CD4-positive, alpha-beta memory T cell (primary cell): Measurements from ENCODE around the gene KLK15. TPM values are rescaled to one million over a fixed set of nuclear protein-coding genes. Genes with fewer than 3 reads are reported as not detected.

ENCODE experiments used
- CTCF ChIA-PET: fragments of 350-600 bp; sonication (Branson Sonifier 250); formaldehyde crosslinking; loops from one replicate; lab custom pipeline; 2021; ENCODE audit warnings: inconsistent platforms; ENCODE audit not compliant: partially characterized antibody; lab: Charles Lee
- POLR2A ChIA-PET: fragments of 350-600 bp; sonication (Branson Sonifier 250); formaldehyde crosslinking; loops from one replicate; lab custom pipeline; 2021; ENCODE audit not compliant: partially characterized antibody; lab: Charles Lee
- DNase-seq, 5 donors: peaks; one replicate each; pipeline versions ENCODE4 v3.0.0 to v3.0.0-alpha.2; 2020 to 2022; ENCODE audit warnings: mixed read lengths in 1 of 5
- H3K27ac ChIP-seq: one replicate; pipeline ENCODE4 v1.7.0; 2013; ENCODE audit warnings: low read depth, low read length
- H3K27me3 ChIP-seq: 2 replicates; pipeline ENCODE4 v1.7.0; 2013; ENCODE audit warnings: mild to moderate bottlenecking, low read length, moderate library complexity; ENCODE audit not compliant: insufficient read depth
- H3K36me3 ChIP-seq: 2 replicates; pipeline ENCODE4 v1.7.0; 2013; ENCODE audit warnings: mild to moderate bottlenecking, low read length, moderate library complexity; ENCODE audit not compliant: insufficient read depth
- H3K4me1 ChIP-seq: 2 replicates; pipeline ENCODE4 v1.7.0; 2013; ENCODE audit warnings: mild to moderate bottlenecking, low read length, moderate library complexity; ENCODE audit not compliant: insufficient read depth
- H3K4me3 ChIP-seq, 2 donors: one replicate each; pipeline ENCODE4 v1.7.0; 2013; ENCODE audit warnings: low read length in 2 of 2, mild to moderate bottlenecking in 1 of 2
- H3K9me3 ChIP-seq, 2 donors: one replicate each; pipeline ENCODE4 v1.7.0; 2013; ENCODE audit warnings: low read length in 2 of 2, control low read depth in 1 of 2; ENCODE audit not compliant: control insufficient read depth in 1 of 2
- H3K27ac Mint-ChIP-seq, 7 donors: one replicate each; pipeline ENCODE4 v1.8.0; 2020 to 2021; ENCODE audit warnings: mixed read lengths in 7 of 7, mild to moderate bottlenecking in 6 of 7, inconsistent platforms in 3 of 7, moderate library complexity in 3 of 7
- H3K27me3 Mint-ChIP-seq, 2 donors: one replicate each; pipeline ENCODE4 v1.8.0; 2020 to 2021; ENCODE audit warnings: mixed read lengths in 2 of 2
- H3K36me3 Mint-ChIP-seq, 2 donors: one replicate each; pipeline ENCODE4 v1.8.0; 2020 to 2021; ENCODE audit warnings: mixed read lengths in 2 of 2, inconsistent platforms in 1 of 2, mild to moderate bottlenecking in 1 of 2
- H3K4me1 Mint-ChIP-seq, 4 donors: one replicate each; pipeline ENCODE4 v1.8.0; 2020 to 2021; ENCODE audit warnings: mixed read lengths in 4 of 4, mild to moderate bottlenecking in 1 of 4
- H3K4me3 Mint-ChIP-seq, 8 donors: one replicate each; pipeline ENCODE4 v1.8.0; 2020 to 2021; ENCODE audit warnings: mixed read lengths in 8 of 8, mild to moderate bottlenecking in 7 of 8, moderate library complexity in 6 of 8, inconsistent platforms in 3 of 8
- H3K9me3 Mint-ChIP-seq, 8 donors: one replicate each; pipeline ENCODE4 v1.8.0; 2020 to 2021; ENCODE audit warnings: mixed read lengths in 8 of 8, mild to moderate bottlenecking in 5 of 8, inconsistent platforms in 3 of 8, moderate library complexity in 1 of 8
- intact Hi-C: fragments of 100-400 bp; cut with micrococcal nuclease; formaldehyde crosslinking; loops from one replicate; pipeline ENCODE4 v1.15.1; 2023
- polyA plus RNA-seq, 2 donors: library from polyadenylated mRNA; unstranded; fragments of 300-500 nt; fragmentation: Illumina TruSeq; gene quantifications; one replicate each; pipeline ENCODE4 v1.2.3, GENCODE V29; 2021
- total RNA-seq, 2 experiments: library from RNA; stranded (reverse); gene quantifications; one replicate each; pipeline ENCODE4 v1.2.3, GENCODE V29; 2021

Gene KLK15
- total and polyA plus RNA-seq, 4 experiments from 2014 or later: not detected

GRCh38 chr19:50796128-50796633 lies 37.2 kb downstream of the KLK15 start:
- intact Hi-C loops: no loop called here
- DNase-seq: no peak
- H3K4me1 Mint-ChIP-seq: peaks cover 8 to 14% (median 10%) of the 10 kb centered on the region in 4 donors
- peak overlapping the region in 1 of 7 donors; percentile 19 for H3K27ac Mint-ChIP-seq
- peaks cover 8 to 23% of the 10 kb centered on the region in 2 donors for H3K36me3 Mint-ChIP-seq
- H3K27me3 Mint-ChIP-seq: peaks cover 0 to under 1% of the 10 kb centered on the region in 2 donors
- peaks cover 5% of the 10 kb centered on the region for H3K4me1 ChIP-seq
- H3K9me3 Mint-ChIP-seq: no peaks in the 10 kb centered on the region
- H3K27ac ChIP-seq: no peak overlapping the region
- no peak overlapping the region for H3K4me3 ChIP-seq
- POLR2A ChIA-PET: interaction anchor here (3.0 kb wide), 1 partner anchor 8 kb away, joined by 14 read pairs; no protein-coding TSS in a partner anchor
- H3K4me3 Mint-ChIP-seq: no peak overlapping the region
- no peaks in the 10 kb centered on the region for H3K27me3 ChIP-seq
- CTCF ChIA-PET: interaction anchor here (1.9 kb wide), 1 partner anchor 12 kb away, joined by 4 read pairs; no protein-coding TSS in a partner anchor
- H3K36me3 ChIP-seq: peaks cover 23% of the 10 kb centered on the region
- no peaks in the 10 kb centered on the region for H3K9me3 ChIP-seq

- Histone ChIP-seq H3K4me1 (peaks cover 5% of the 10 kb centered on the region), H3K9me3 (no peaks in the 10 kb centered on the region), H3K4me3 (no peak overlapping the region), H3K36me3 (peaks cover 23% of the 10 kb centered on the region), H3K27ac (no peak overlapping the region), H3K27me3 (no peaks in the 10 kb centered on the region)
- POLR2A ChIA-PET: interaction anchor here (3.0 kb wide), 1 partner anchor 8 kb away, joined by 14 read pairs; no protein-coding TSS in a partner anchor
- peaks cover 4 to 11% (median 8%) of the 10 kb centered on the region in 4 donors for H3K4me1 Mint-ChIP-seq
- CTCF ChIA-PET: interaction anchor here (1.9 kb wide), 1 partner anchor 11 kb away, joined by 4 read pairs; no protein-coding TSS in a partner anchor
- intact Hi-C loops: no loop called here
- H3K9me3 Mint-ChIP-seq: no peaks in the 10 kb centered on the region
- no peak for DNase-seq
- H3K36me3 Mint-ChIP-seq: peaks cover 4 to 19% of the 10 kb centered on the region in 2 donors
- H3K4me3 Mint-ChIP-seq: no peak overlapping the region
- peaks cover 0 to 2% of the 10 kb centered on the region in 2 donors for H3K27me3 Mint-ChIP-seq
- H3K27ac Mint-ChIP-seq: no peak overlapping the region
Observed at GRCh38 chr19:50795664-50796073, 37.7 kb downstream of the KLK15 start.

DNA sequence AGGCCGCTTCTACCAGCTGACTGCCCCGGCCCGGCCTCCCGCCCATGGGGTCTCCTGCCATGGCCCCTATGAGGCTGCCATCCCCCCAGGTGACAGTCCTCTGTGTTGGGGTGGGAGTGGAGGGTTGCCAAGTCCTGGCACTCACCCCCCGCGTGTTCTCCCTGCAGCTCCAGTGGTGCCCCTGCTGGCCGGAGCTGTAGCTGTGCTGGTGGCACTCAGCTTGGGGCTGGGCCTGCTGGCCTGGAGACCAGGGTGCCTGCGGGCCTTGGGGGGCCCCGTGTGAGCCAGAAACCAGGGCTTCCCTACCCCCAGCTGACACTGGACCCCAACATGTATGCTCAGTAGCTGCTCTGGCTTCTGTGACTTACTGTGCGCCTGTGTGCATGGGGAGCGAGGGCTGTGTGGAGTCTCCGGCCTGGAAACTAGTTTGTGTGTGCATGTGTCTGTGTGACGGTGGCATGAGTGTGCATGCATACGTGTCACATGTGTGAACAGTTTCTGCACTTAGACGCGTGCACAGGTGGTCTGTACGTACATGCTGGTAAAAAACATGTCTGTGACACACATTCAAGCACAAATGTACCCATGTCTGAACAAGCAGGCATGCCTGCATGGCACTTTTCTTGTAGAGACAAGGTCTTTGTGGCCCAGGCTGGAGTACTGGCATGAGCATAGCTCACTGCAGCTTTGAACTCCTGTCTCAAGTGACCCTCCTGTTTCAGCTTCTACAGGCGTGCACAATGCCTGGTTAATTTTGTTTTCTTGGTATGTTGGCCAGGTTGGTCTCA lies 38.3 kb downstream of the KLK15 start:
- Histone ChIP-seq H3K4me3 (no peak overlapping the region), H3K36me3 (peaks cover 23% of the 10 kb centered on the region), H3K9me3 (no peaks in the 10 kb centered on the region), H3K4me1 (peaks cover 5% of the 10 kb centered on the region), H3K27me3 (no peaks in the 10 kb centered on the region), H3K27ac (no peak overlapping the region)
- peaks cover under 1 to 16% of the 10 kb centered on the region in 2 donors for H3K36me3 Mint-ChIP-seq
- H3K4me1 Mint-ChIP-seq: peaks cover 3 to 11% (median 7%) of the 10 kb centered on the region in 4 donors
- no peak overlapping the region for H3K4me3 Mint-ChIP-seq
- peaks cover 0 to 2% of the 10 kb centered on the region in 2 donors for H3K27me3 Mint-ChIP-seq
- ChIA-PET CTCF (no interaction called here), POLR2A (interaction anchor here (3.0 kb wide), 1 partner anchor 9 kb away, joined by 14 read pairs; no protein-coding TSS in a partner anchor)
- peak overlapping the region in 1 of 7 donors; percentile 46 for H3K27ac Mint-ChIP-seq
- intact Hi-C loops: no loop called here
- H3K9me3 Mint-ChIP-seq: no peaks in the 10 kb centered on the region
- DNase-seq: no peak

- no peaks in the 10 kb centered on the region for H3K9me3 ChIP-seq
- H3K4me1 Mint-ChIP-seq: peaks cover 3 to 11% (median 7%) of the 10 kb centered on the region in 4 donors
- peaks cover 0 to 13% of the 10 kb centered on the region in 2 donors for H3K36me3 Mint-ChIP-seq
- no peak for DNase-seq
- no peaks in the 10 kb centered on the region for H3K9me3 Mint-ChIP-seq
- peak overlapping the region in 1 of 7 donors; percentile 59 for H3K27ac Mint-ChIP-seq
- intact Hi-C loops: no loop called here
- H3K27me3 ChIP-seq: no peaks in the 10 kb centered on the region
- CTCF ChIA-PET: no interaction called here
- no peak overlapping the region for H3K4me3 Mint-ChIP-seq
- peaks cover 15% of the 10 kb centered on the region for H3K36me3 ChIP-seq
- no peak overlapping the region for H3K27ac ChIP-seq
- H3K27me3 Mint-ChIP-seq: peaks cover 0 to 2% of the 10 kb centered on the region in 2 donors
- H3K4me3 ChIP-seq: no peak overlapping the region
- POLR2A ChIA-PET: interaction anchor here (3.0 kb wide), 1 partner anchor 10 kb away, joined by 14 read pairs; no protein-coding TSS in a partner anchor
- H3K4me1 ChIP-seq: peaks cover 5% of the 10 kb centered on the region
Observed at GRCh38 chr19:50794074-50794875, 39.1 kb downstream of the KLK15 start.

GRCh38 chr19:50793558-50794065 lies 39.8 kb downstream of the KLK15 start:
- no peak overlapping the region for H3K27ac ChIP-seq
- ChIA-PET POLR2A (no interaction called here), CTCF (no interaction called here)
- peaks cover 5% of the 10 kb centered on the region for H3K4me1 ChIP-seq
- peaks cover 0 to 2% of the 10 kb centered on the region in 2 donors for H3K27me3 Mint-ChIP-seq
- H3K36me3 ChIP-seq: peaks cover 11% of the 10 kb centered on the region
- no peaks in the 10 kb centered on the region for H3K9me3 ChIP-seq
- peaks cover 3 to 11% (median 7%) of the 10 kb centered on the region in 4 donors for H3K4me1 Mint-ChIP-seq
- intact Hi-C loops: no loop called here
- H3K4me3 ChIP-seq: no peak overlapping the region
- H3K27ac Mint-ChIP-seq: peak overlapping the region in 1 of 7 donors; percentile 29
- no peaks in the 10 kb centered on the region for H3K9me3 Mint-ChIP-seq
- no peak overlapping the region for H3K4me3 Mint-ChIP-seq
- no peaks in the 10 kb centered on the region for H3K27me3 ChIP-seq
- H3K36me3 Mint-ChIP-seq: peaks cover 0 to 13% of the 10 kb centered on the region in 2 donors
- DNase-seq: no peak

DNA sequence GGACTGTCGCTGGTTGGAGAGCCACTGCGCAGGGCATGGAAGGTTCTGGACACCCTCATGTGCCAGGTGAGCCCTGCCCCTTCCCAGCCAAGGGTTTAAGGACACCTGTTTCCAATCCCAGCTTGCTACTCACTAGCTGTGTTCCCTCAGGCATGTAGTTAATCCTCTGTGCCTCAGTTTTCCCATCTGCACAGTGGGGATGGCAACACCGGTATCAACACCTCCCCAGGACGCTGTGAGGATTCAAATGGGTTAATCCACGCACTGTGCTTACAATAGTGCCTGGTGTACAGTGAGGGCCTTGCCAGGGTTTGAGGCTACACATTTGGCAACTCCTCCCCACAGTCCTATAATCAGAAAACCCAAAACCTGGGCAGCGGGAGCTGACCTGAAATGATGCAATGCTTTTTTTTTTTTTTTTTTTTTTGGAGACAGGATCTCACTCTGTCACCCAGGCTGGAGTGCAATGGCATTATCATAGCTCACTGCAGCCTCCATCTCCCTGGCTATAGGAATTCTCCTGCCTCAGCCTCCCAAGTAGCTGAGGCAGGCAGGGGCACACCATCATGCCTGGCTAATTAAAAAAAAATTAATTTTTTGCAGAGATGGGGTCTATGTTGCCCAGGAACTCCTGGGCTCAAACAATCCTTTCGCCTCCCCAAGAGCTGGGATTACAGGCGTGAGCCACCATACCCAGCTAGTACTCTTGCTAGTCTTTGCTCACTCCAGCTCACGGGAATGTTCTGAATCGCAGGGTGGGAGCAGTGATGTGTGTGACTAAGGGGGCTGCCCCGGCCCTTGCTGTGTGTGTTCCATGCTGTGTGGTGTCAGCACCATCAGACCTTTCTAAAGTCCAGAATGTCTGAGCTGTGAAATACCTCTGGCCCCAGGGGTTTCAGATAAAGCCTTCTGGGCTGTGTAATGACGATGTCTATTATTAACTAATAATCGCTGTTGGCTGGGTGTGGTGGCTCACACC lies 40.8 kb downstream of the KLK15 start:
- H3K9me3 ChIP-seq: no peaks in the 10 kb centered on the region
- H3K4me3 ChIP-seq: no peak overlapping the region
- peaks cover 3 to 11% (median 7%) of the 10 kb centered on the region in 4 donors for H3K4me1 Mint-ChIP-seq
- no peak overlapping the region for H3K27ac ChIP-seq
- H3K4me1 ChIP-seq: peaks cover 5% of the 10 kb centered on the region
- H3K36me3 Mint-ChIP-seq: peaks cover 0 to 6% of the 10 kb centered on the region in 2 donors
- DNase-seq: no peak
- no peak overlapping the region for H3K4me3 Mint-ChIP-seq
- no peaks in the 10 kb centered on the region for H3K27me3 ChIP-seq
- H3K9me3 Mint-ChIP-seq: no peaks in the 10 kb centered on the region
- ChIA-PET CTCF (interaction anchor here (0.9 kb wide), 1 partner anchor 436 kb away, joined by 3 read pairs; no protein-coding TSS in a partner anchor), POLR2A (interaction anchor here (1.3 kb wide), 1 partner anchor 11 kb away, joined by 4 read pairs; no protein-coding TSS in a partner anchor)
- intact Hi-C loops: no loop called here
- no peak overlapping the region for H3K27ac Mint-ChIP-seq
- peaks cover 0 to 2% of the 10 kb centered on the region in 2 donors for H3K27me3 Mint-ChIP-seq
- H3K36me3 ChIP-seq: peaks cover 2% of the 10 kb centered on the region
